GM13976 (cell line): ENCODE measurements around the gene ADAMTS4.

Source experiments
- DNase-seq: peaks from one replicate; pipeline ENCODE4 v3.0.0; 2012; ENCODE audit warnings: low spot score
- CTCF ChIP-seq: IDR thresholded peaks from 2 replicates; pipeline ENCODE4 v1.5.1; 2012; ENCODE audit warnings: borderline replicate concordance, mild to moderate bottlenecking; ENCODE audit not compliant: insufficient read depth; ENCODE audit errors: extremely low read depth, missing control alignments, control extremely low read depth
- in situ Hi-C: fragments of 300-500 bp; cut with MboI; formaldehyde crosslinking; loops from one replicate; pipeline ENCODE4 v1.12.0; 2022; ENCODE audit warnings: low sequenced_read_pairs, mixed read lengths, inconsistent platforms; ENCODE audit not compliant: unreplicated experiment

The ADAMTS4 gene

GRCh38 chr1:161175771-161176453 is 22.9 kb downstream of the ADAMTS4 start:
- peak; percentile 49 for DNase-seq
- no peak for TF ChIP-seq CTCF
- in situ Hi-C loops = no loop called here

GRCh38 chr1:161174911-161175310 is 23.9 kb downstream of the ADAMTS4 start:
- in situ Hi-C loops = no loop called here
- no peak for TF ChIP-seq CTCF
- no peak for DNase-seq

GRCh38 chr1:161173711-161174110 is 25.1 kb downstream of the ADAMTS4 start:
- in situ Hi-C loops = no loop called here
- TF ChIP-seq CTCF = no peak
- DNase-seq = no peak

GRCh38 chr1:161172776-161173376 is 26.0 kb downstream of the ADAMTS4 start:
- in situ Hi-C loops = no loop called here
- no peak for TF ChIP-seq CTCF
- no peak for DNase-seq

GRCh38 chr1:161172349-161172748 is 26.5 kb downstream of the ADAMTS4 start:
- in situ Hi-C loops = no loop called here
- no peak for TF ChIP-seq CTCF

GRCh38 chr1:161171696-161172095 is 27.2 kb downstream of the ADAMTS4 start:
- no peak for DNase-seq
- in situ Hi-C loops = no loop called here
- no peak for TF ChIP-seq CTCF

More at GRCh38 chr1:161172349-161172748, 26.5 kb downstream of the ADAMTS4 start:
- no peak for DNase-seq
